SK-N-SH treated with all-trans-retinoic acid at 6 μM for 48 hours (cell line): ENCODE results near the gene SRPX2.
A peak's percentile ranks its signal among the peaks of the same experiment; 100 is the strongest.

ENCODE experiments used
- ATAC-seq: fragments of 200-7000 bp; cut with Tn5 transposase; 3 replicates; pipeline ENCODE4 v1.9.1; 2020; ENCODE audit warnings: mild to moderate bottlenecking, moderate library complexity
- ARNTL ChIP-seq: fragments of 450-650 bp; formaldehyde crosslinking; IDR thresholded peaks from 2 replicates; pipeline ENCODE4 v1.5.0; 2020; ENCODE audit warnings: low read depth, mild to moderate bottlenecking, moderate library complexity, borderline replicate concordance
- BACH2 ChIP-seq: fragments of 250-450 bp; sonication (Bioruptor Pico); IDR thresholded peaks from 2 replicates; pipeline ENCODE4 v1.9.0; 2021; ENCODE audit warnings: mild to moderate bottlenecking, borderline replicate concordance
- CSDC2 ChIP-seq: fragments of 250-450 bp; sonication (Bioruptor Pico); IDR thresholded peaks from 2 replicates; pipeline ENCODE4 v1.5.0; 2020; ENCODE audit warnings: mild to moderate bottlenecking, moderate library complexity
- ESRRG ChIP-seq: fragments of 250-450 bp; sonication (Bioruptor Pico); IDR thresholded peaks from 2 replicates; pipeline ENCODE4 v1.6.1; 2021; ENCODE audit warnings: mild to moderate bottlenecking
- GLIS3 ChIP-seq: fragments of 250-450 bp; sonication (Bioruptor Pico); IDR thresholded peaks from 2 replicates; pipeline ENCODE4 v1.5.0; 2020; ENCODE audit warnings: mild to moderate bottlenecking, moderate library complexity
- ISL1 ChIP-seq: fragments of 250-450 bp; sonication (Bioruptor Pico); IDR thresholded peaks from 2 replicates; pipeline ENCODE4 v2.1.2; 2022; ENCODE audit warnings: mild to moderate bottlenecking, moderate library complexity
- OSR1 ChIP-seq: fragments of 250-450 bp; sonication (Bioruptor Pico); IDR thresholded peaks from 2 replicates; pipeline ENCODE4 v1.8.0; 2022; ENCODE audit warnings: moderate library complexity, mild to moderate bottlenecking, inconsistent platforms
- PPARA ChIP-seq: fragments of 250-450 bp; sonication (Bioruptor Pico); IDR thresholded peaks from 2 replicates; pipeline ENCODE4 v1.5.0; 2020; ENCODE audit warnings: mild to moderate bottlenecking, borderline replicate concordance
- RARB ChIP-seq: fragments of 250-450 bp; sonication (Bioruptor Pico); IDR thresholded peaks from 2 replicates; pipeline ENCODE4 v1.8.0; 2021; ENCODE audit warnings: mild to moderate bottlenecking, moderate library complexity
- SNAI2 ChIP-seq: fragments of 250-450 bp; sonication (Bioruptor Pico); IDR thresholded peaks from 2 replicates; pipeline ENCODE4 v1.5.0; 2020; ENCODE audit warnings: mild to moderate bottlenecking, moderate library complexity
- TCF4 ChIP-seq: fragments of 250-450 bp; sonication (Bioruptor Pico); IDR thresholded peaks from 2 replicates; pipeline ENCODE4 v1.8.0; 2021; ENCODE audit warnings: mild to moderate bottlenecking, moderate library complexity, borderline replicate concordance
- TOX ChIP-seq: fragments of 250-450 bp; sonication (Bioruptor Pico); IDR thresholded peaks from 2 replicates; pipeline ENCODE4 v1.8.0; 2021; ENCODE audit warnings: mild to moderate bottlenecking, moderate library complexity, borderline replicate concordance
- ZC3H10 ChIP-seq: fragments of 250-450 bp; sonication (Bioruptor Pico); IDR thresholded peaks from 2 replicates; pipeline ENCODE4 v1.5.1; 2021; ENCODE audit warnings: mild to moderate bottlenecking, moderate library complexity
- ZFP3 ChIP-seq: fragments of 250-450 bp; sonication (Bioruptor Pico); IDR thresholded peaks from 2 replicates; pipeline ENCODE4 v1.5.0; 2020; ENCODE audit warnings: mild to moderate bottlenecking, moderate library complexity
- ZNF565 ChIP-seq: fragments of 450-650 bp; formaldehyde crosslinking; conservative IDR thresholded peaks from 2 replicates; pipeline ENCODE4 v1.5.0; 2020; ENCODE audit warnings: low read depth, mild to moderate bottlenecking, moderate library complexity
- ZNF70 ChIP-seq: fragments of 450-650 bp; formaldehyde crosslinking; IDR thresholded peaks from 2 replicates; pipeline ENCODE4 v1.5.0; 2020; ENCODE audit warnings: mild to moderate bottlenecking, moderate library complexity
- ZNF8 ChIP-seq: fragments of 450-650 bp; formaldehyde crosslinking; IDR thresholded peaks from 2 replicates; pipeline ENCODE4 v1.5.0; 2020; ENCODE audit warnings: mild to moderate bottlenecking, moderate library complexity
- TF ChIP-seq, protein P1 (sequence below): fragments of 250-450 bp; sonication (Bioruptor Pico); IDR thresholded peaks from 2 replicates; pipeline ENCODE4 v1.8.0; 2020; ENCODE audit warnings: mild to moderate bottlenecking, moderate library complexity, borderline replicate concordance
- TF ChIP-seq, protein P2 (sequence below): fragments of 250-450 bp; sonication (Bioruptor Pico); IDR thresholded peaks from 2 replicates; pipeline ENCODE4 v1.5.1; 2020; ENCODE audit warnings: low read depth, mild to moderate bottlenecking, moderate library complexity
- TF ChIP-seq, protein P3 (sequence below): fragments of 250-450 bp; sonication (Bioruptor Pico); IDR thresholded peaks from 2 replicates; pipeline ENCODE4 v1.5.1; 2021; ENCODE audit warnings: mild to moderate bottlenecking, moderate library complexity
- TF ChIP-seq, protein P4 (sequence below): fragments of 250-450 bp; sonication (Bioruptor Pico); IDR thresholded peaks from 2 replicates; pipeline ENCODE4 v1.8.0; 2021; ENCODE audit warnings: low read depth, mild to moderate bottlenecking, moderate library complexity, borderline replicate concordance

SRPX2 gene

DNA sequence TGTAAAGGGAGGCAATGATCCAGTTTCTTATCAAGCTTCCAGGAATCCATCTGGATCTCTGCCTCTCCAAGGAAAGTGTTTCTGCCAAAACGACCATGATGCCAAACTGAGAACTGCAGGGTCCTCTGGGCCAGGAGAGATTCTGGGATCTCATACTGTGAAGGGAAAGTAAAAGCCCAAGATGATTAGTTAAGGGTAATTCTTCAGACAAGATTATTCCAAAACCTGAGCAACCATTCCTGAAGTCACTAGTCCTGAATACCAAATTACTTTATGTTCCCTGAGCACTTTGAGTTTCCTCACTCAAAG lies 42.0 kb downstream of the SRPX2 start:
- ATAC-seq, result peak; percentile 40
- no peak for TF ChIP-seq ARNTL
- TF ChIP-seq, protein P1, sequence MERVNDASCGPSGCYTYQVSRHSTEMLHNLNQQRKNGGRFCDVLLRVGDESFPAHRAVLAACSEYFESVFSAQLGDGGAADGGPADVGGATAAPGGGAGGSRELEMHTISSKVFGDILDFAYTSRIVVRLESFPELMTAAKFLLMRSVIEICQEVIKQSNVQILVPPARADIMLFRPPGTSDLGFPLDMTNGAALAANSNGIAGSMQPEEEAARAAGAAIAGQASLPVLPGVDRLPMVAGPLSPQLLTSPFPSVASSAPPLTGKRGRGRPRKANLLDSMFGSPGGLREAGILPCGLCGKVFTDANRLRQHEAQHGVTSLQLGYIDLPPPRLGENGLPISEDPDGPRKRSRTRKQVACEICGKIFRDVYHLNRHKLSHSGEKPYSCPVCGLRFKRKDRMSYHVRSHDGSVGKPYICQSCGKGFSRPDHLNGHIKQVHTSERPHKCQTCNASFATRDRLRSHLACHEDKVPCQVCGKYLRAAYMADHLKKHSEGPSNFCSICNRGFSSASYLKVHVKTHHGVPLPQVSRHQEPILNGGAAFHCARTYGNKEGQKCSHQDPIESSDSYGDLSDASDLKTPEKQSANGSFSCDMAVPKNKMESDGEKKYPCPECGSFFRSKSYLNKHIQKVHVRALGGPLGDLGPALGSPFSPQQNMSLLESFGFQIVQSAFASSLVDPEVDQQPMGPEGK (CRISPR knock-in tag), result no peak
- TF ChIP-seq ZC3H10, result no peak

DNA sequence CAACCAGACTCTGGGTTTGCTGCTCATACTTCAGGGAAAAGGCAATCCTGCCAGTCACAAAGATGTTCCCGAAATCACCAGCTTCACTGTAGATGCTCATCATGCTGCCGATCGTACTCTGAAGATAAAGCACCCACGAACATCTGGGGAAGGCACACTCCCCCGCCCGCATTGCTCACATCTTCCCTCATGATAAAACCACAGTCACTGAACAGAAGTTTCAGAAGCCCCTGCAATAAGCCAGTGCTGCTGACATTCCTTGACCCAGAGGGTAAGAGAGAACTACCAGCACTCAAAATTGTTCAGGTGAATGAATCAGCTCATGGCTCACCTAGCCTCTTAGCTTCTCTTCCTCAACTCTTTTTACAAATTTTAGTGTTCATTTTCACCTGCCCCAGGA lies 43.1 kb downstream of the SRPX2 start:
- no peak for ATAC-seq
- TF ChIP-seq, protein P2, sequence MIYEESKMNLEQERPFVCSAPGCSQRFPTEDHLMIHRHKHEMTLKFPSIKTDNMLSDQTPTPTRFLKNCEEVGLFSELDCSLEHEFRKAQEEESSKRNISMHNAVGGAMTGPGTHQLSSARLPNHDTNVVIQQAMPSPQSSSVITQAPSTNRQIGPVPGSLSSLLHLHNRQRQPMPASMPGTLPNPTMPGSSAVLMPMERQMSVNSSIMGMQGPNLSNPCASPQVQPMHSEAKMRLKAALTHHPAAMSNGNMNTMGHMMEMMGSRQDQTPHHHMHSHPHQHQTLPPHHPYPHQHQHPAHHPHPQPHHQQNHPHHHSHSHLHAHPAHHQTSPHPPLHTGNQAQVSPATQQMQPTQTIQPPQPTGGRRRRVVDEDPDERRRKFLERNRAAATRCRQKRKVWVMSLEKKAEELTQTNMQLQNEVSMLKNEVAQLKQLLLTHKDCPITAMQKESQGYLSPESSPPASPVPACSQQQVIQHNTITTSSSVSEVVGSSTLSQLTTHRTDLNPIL (CRISPR knock-in tag), result no peak
- TF ChIP-seq OSR1 (CRISPR knock-in tag), result no peak
- no peak for TF ChIP-seq BACH2 (CRISPR knock-in tag)
- TF ChIP-seq, protein P1 (CRISPR knock-in tag), result no peak
- no peak for TF ChIP-seq TCF4 (CRISPR knock-in tag)
- no peak for TF ChIP-seq SNAI2
- no peak for TF ChIP-seq ZC3H10
- TF ChIP-seq GLIS3 (CRISPR knock-in tag), result no peak
- TF ChIP-seq ZNF8 (CRISPR knock-in tag), result no peak
- TF ChIP-seq ZNF70, result no peak
- TF ChIP-seq, protein P3, sequence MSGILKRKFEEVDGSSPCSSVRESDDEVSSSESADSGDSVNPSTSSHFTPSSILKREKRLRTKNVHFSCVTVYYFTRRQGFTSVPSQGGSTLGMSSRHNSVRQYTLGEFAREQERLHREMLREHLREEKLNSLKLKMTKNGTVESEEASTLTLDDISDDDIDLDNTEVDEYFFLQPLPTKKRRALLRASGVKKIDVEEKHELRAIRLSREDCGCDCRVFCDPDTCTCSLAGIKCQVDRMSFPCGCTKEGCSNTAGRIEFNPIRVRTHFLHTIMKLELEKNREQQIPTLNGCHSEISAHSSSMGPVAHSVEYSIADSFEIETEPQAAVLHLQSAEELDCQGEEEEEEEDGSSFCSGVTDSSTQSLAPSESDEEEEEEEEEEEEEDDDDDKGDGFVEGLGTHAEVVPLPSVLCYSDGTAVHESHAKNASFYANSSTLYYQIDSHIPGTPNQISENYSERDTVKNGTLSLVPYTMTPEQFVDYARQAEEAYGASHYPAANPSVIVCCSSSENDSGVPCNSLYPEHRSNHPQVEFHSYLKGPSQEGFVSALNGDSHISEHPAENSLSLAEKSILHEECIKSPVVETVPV, result no peak
- no peak for TF ChIP-seq ZFP3 (CRISPR knock-in tag)
- TF ChIP-seq, protein P4, sequence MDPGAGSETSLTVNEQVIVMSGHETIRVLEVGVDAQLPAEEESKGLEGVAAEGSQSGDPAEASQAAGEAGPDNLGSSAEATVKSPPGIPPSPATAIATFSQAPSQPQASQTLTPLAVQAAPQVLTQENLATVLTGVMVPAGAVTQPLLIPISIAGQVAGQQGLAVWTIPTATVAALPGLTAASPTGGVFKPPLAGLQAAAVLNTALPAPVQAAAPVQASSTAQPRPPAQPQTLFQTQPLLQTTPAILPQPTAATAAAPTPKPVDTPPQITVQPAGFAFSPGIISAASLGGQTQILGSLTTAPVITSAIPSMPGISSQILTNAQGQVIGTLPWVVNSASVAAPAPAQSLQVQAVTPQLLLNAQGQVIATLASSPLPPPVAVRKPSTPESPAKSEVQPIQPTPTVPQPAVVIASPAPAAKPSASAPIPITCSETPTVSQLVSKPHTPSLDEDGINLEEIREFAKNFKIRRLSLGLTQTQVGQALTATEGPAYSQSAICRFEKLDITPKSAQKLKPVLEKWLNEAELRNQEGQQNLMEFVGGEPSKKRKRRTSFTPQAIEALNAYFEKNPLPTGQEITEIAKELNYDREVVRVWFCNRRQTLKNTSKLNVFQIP, result no peak
- no peak for TF ChIP-seq CSDC2 (CRISPR knock-in tag)
- no peak for TF ChIP-seq TOX
- no peak for TF ChIP-seq RARB (CRISPR knock-in tag)
- TF ChIP-seq PPARA, result no peak

DNA sequence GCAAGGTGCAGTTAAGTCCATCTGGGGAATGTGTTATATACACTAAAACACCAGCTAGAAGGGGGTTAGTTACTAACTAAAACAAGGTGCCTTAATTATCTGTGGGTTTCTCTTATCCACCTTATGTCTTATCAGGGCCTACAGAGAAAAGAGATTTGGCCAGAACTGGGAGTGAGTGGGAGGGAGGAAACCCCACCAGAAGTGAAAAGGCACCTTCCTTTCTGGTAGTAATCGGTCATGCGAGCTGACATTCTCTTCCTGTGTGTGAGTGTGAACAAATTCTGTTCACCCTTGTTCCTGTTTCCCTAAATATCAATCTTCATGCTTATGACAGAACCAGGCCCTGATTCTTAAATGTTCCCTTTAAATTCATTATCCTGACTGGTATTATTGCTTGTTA lies 43.5 kb downstream of the SRPX2 start:
- TF ChIP-seq CSDC2 (CRISPR knock-in tag), result no peak
- ATAC-seq, result no peak

DNA sequence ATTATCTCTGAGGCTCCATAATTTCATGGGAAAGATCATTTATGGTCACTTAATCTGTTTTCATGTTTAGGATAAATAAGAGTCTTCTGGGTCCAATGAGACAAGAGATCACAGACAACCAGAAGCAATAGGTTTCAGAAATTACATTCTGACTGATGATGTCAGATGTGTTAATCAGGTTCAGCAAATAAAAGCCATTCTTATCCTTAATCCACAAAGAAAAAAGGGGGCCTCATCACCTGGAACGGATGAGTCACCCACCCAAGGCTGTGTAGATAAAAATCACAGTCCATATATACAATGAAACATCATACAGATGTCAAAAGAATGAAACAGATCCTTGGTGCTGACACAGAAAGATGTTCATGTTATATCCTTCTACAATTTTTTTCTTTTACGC lies 51.3 kb downstream of the SRPX2 start:
- TF ChIP-seq ZNF8 (CRISPR knock-in tag) (no peak), ZFP3 (CRISPR knock-in tag) (no peak), ESRRG (CRISPR knock-in tag) (no peak), ISL1 (CRISPR knock-in tag) (no peak), OSR1 (CRISPR knock-in tag) (no peak), SNAI2 (no peak), BACH2 (CRISPR knock-in tag) (no peak), PPARA (no peak), ZNF565 (CRISPR knock-in tag) (no peak), ZNF70 (no peak), TCF4 (CRISPR knock-in tag) (no peak; the same call in 1 of the 2 replicates)
- TF ChIP-seq, protein P1 (CRISPR knock-in tag), result no peak
- TF ChIP-seq, protein P3, result no peak
- ATAC-seq, result no peak
